Karpas-422 (cell line): ENCODE results near the gene PTPN4. TPM values are rescaled to one million over a fixed set of nuclear protein-coding genes. Genes with fewer than 3 reads are reported as not detected.

ENCODE experiments used
- DNase-seq: peaks from one replicate; pipeline ENCODE4 v3.0.0-alpha.2; 2015
- H2AFZ ChIP-seq: fragments of 200-600 bp; sonication (generic); 2 replicates; pipeline ENCODE4 v1.6.1; 2014; ENCODE audit warnings: antibody characterized with exemption, low read length, mixed read lengths
- H3K27ac ChIP-seq: fragments of 200-600 bp; sonication (generic); 2 replicates; pipeline ENCODE4 v1.5.1; 2014; ENCODE audit warnings: mild to moderate bottlenecking, low read length, moderate library complexity
- H3K27me3 ChIP-seq: fragments of 200-600 bp; sonication (generic); 2 replicates; pipeline ENCODE4 v1.6.1; 2014; ENCODE audit warnings: low read length, mixed read lengths
- H3K36me3 ChIP-seq: fragments of 200-600 bp; sonication (generic); 2 replicates; pipeline ENCODE4 v1.6.1; 2014; ENCODE audit warnings: low read length, mixed read lengths; ENCODE audit not compliant: insufficient read depth
- H3K4me1 ChIP-seq: fragments of 200-600 bp; sonication (generic); 2 replicates; pipeline ENCODE4 v1.6.1; 2014; ENCODE audit warnings: mild to moderate bottlenecking, low read length, mixed read lengths
- H3K4me2 ChIP-seq: fragments of 200-600 bp; sonication (generic); 2 replicates; pipeline ENCODE4 v1.6.1; 2014; ENCODE audit warnings: low read length, low read depth, mild to moderate bottlenecking; ENCODE audit not compliant: poor library complexity, severe bottlenecking
- H3K4me3 ChIP-seq: fragments of 200-600 bp; sonication (generic); 2 replicates; pipeline ENCODE4 v1.5.1; 2014; ENCODE audit warnings: mild to moderate bottlenecking, antibody characterized with exemption, low read length, mixed read lengths
- H3K79me2 ChIP-seq: fragments of 200-600 bp; sonication (generic); 2 replicates; pipeline ENCODE4 v1.6.1; 2014; ENCODE audit warnings: mild to moderate bottlenecking, low read length, mixed read lengths
- H3K9ac ChIP-seq: fragments of 200-600 bp; sonication (generic); 2 replicates; pipeline ENCODE4 v1.6.0; 2014; ENCODE audit warnings: low read length
- H3K9me2 ChIP-seq: fragments of 200-600 bp; sonication (generic), shearing (Covaris generic); replicated peaks from 2 replicates; pipeline ENCODE4 v1.6.0; 2014; ENCODE audit warnings: mild to moderate bottlenecking, low read length, moderate library complexity; ENCODE audit not compliant: insufficient read depth
- H3K9me3 ChIP-seq: fragments of 300-700, 200-600 bp; sonication (generic); 2 replicates; pipeline ENCODE4 v1.6.1; 2014; ENCODE audit warnings: low read length, mixed read lengths
- H4K20me1 ChIP-seq: fragments of 200-600 bp; sonication (generic); 2 replicates; pipeline ENCODE4 v1.6.1; 2014; ENCODE audit warnings: mild to moderate bottlenecking, antibody characterized with exemption, low read length, low read depth; ENCODE audit not compliant: insufficient read depth
- total RNA-seq: library from RNA; depleted of rRNA; stranded (reverse); fragments of >200 nt; shearing (Covaris generic); gene quantifications from 2 replicates; pipeline ENCODE4 v1.2.3, GENCODE V29; 2014; ENCODE audit warnings: low replicate concordance

The PTPN4 gene
- total RNA-seq, 1 experiment from 2014 or later, result 56.7 TPM

GRCh38 chr2:119739580-119740255, 20.0 kb upstream of the PTPN4 start:
- H3K9me2 ChIP-seq, result no peaks in the 10 kb centered on the region
- no peaks in the 10 kb centered on the region for H3K36me3 ChIP-seq
- no peaks in the 10 kb centered on the region for H3K79me2 ChIP-seq
- no peak overlapping the region for H3K9ac ChIP-seq
- no peak overlapping the region for H2AFZ ChIP-seq
- H4K20me1 ChIP-seq, result no peaks in the 10 kb centered on the region
- no peaks in the 10 kb centered on the region for H3K27me3 ChIP-seq
- no peak overlapping the region for H3K27ac ChIP-seq
- DNase-seq, result no peak
- no peaks in the 10 kb centered on the region for H3K4me1 ChIP-seq
- H3K4me2 ChIP-seq, result no peak overlapping the region
- no peak overlapping the region for H3K4me3 ChIP-seq
- H3K9me3 ChIP-seq, result no peaks in the 10 kb centered on the region

- no peak for DNase-seq
- H3K4me1 ChIP-seq, result peaks cover 7% of the 10 kb centered on the region
- H3K9me3 ChIP-seq, result no peaks in the 10 kb centered on the region
- H3K79me2 ChIP-seq, result no peaks in the 10 kb centered on the region
- H3K27ac ChIP-seq, result no peak overlapping the region
- no peaks in the 10 kb centered on the region for H4K20me1 ChIP-seq
- H3K36me3 ChIP-seq, result no peaks in the 10 kb centered on the region
- H3K4me3 ChIP-seq, result no peak overlapping the region
- H3K9ac ChIP-seq, result no peak overlapping the region
- no peaks in the 10 kb centered on the region for H3K9me2 ChIP-seq
- H2AFZ ChIP-seq, result no peak overlapping the region
- no peak overlapping the region for H3K4me2 ChIP-seq
- no peaks in the 10 kb centered on the region for H3K27me3 ChIP-seq
These were observed 18.7 kb upstream of the PTPN4 start for GRCh38 chr2:119741001-119741400.

- Histone ChIP-seq H3K36me3 (no peaks in the 10 kb centered on the region), H3K4me2 (no peak overlapping the region), H2AFZ (no peak overlapping the region), H3K79me2 (no peaks in the 10 kb centered on the region), H3K9ac (no peak overlapping the region), H3K27me3 (no peaks in the 10 kb centered on the region), H3K9me3 (no peaks in the 10 kb centered on the region), H3K4me3 (no peak overlapping the region), H3K9me2 (no peaks in the 10 kb centered on the region), H3K4me1 (peaks cover 7% of the 10 kb centered on the region), H4K20me1 (no peaks in the 10 kb centered on the region), H3K27ac (no peak overlapping the region)
- DNase-seq, result no peak
These were observed 17.9 kb upstream of the PTPN4 start for GRCh38 chr2:119741868-119742267.

GRCh38 chr2:119744335-119744939, 15.3 kb upstream of the PTPN4 start:
- H3K4me1 ChIP-seq, result peaks cover 7% of the 10 kb centered on the region
- H3K27ac ChIP-seq, result no peak overlapping the region
- H4K20me1 ChIP-seq, result no peaks in the 10 kb centered on the region
- no peak overlapping the region for H2AFZ ChIP-seq
- no peaks in the 10 kb centered on the region for H3K9me3 ChIP-seq
- no peaks in the 10 kb centered on the region for H3K79me2 ChIP-seq
- no peaks in the 10 kb centered on the region for H3K27me3 ChIP-seq
- no peak overlapping the region for H3K9ac ChIP-seq
- no peak overlapping the region for H3K4me3 ChIP-seq
- H3K9me2 ChIP-seq, result no peaks in the 10 kb centered on the region
- DNase-seq, result no peak
- H3K4me2 ChIP-seq, result no peak overlapping the region
- H3K36me3 ChIP-seq, result no peaks in the 10 kb centered on the region

GRCh38 chr2:119745566-119745965, 14.2 kb upstream of the PTPN4 start:
- Histone ChIP-seq H3K9ac (no peak overlapping the region), H3K27me3 (no peaks in the 10 kb centered on the region), H3K79me2 (no peaks in the 10 kb centered on the region), H3K4me2 (no peak overlapping the region), H2AFZ (no peak overlapping the region), H3K4me3 (no peak overlapping the region), H3K4me1 (peaks cover 7% of the 10 kb centered on the region), H3K36me3 (no peaks in the 10 kb centered on the region), H3K9me2 (no peaks in the 10 kb centered on the region), H4K20me1 (no peaks in the 10 kb centered on the region), H3K9me3 (no peaks in the 10 kb centered on the region), H3K27ac (no peak overlapping the region)
- no peak for DNase-seq

DNA sequence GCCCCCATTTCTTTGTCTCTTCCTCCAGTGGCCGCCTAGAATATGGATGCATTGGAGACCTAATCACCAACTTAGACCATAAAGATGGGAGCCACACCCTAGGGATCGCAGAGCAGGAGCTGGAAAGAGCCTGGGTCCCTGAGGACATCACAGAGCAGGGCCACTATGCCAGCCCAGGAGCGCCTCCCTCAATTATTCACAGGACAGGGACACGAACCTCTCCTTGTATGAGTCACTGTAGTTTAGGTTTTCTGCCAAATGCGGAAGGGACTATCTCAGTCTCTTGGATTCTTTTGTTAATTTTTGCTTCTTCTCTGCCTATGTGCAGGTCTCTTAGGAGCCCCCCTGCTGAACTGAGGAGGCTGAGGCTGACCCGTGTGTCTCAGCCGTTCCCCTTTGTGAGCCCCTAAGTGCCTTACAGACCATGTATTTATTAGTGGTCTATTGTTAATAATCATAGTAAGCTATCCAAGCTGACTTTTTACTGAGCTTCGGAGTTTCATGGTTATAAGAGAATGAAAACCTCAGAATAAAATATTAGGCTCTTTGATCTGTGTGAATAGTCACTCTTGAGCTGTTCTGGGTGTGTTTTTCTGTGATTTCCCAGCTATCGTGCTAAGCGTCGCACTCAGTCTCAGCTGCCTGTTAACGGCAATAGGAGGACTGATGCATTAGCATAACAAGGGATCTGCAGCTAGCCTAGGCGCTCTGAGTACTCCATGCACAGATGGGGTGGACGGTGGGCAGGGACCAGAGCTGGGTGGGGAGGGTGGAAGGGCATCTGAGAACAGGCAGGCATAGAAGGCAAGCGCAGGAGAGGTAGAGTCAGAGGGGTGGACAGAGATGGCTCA, 12.7 kb upstream of the PTPN4 start:
- no peaks in the 10 kb centered on the region for H4K20me1 ChIP-seq
- no peak overlapping the region for H3K4me2 ChIP-seq
- peaks cover 7% of the 10 kb centered on the region for H3K4me1 ChIP-seq
- H3K27ac ChIP-seq, result no peak overlapping the region
- no peaks in the 10 kb centered on the region for H3K79me2 ChIP-seq
- DNase-seq, result no peak
- no peaks in the 10 kb centered on the region for H3K27me3 ChIP-seq
- H3K4me3 ChIP-seq, result no peak overlapping the region
- H3K36me3 ChIP-seq, result no peaks in the 10 kb centered on the region
- H3K9me3 ChIP-seq, result no peaks in the 10 kb centered on the region
- no peak overlapping the region for H2AFZ ChIP-seq
- no peak overlapping the region for H3K9ac ChIP-seq
- H3K9me2 ChIP-seq, result no peaks in the 10 kb centered on the region

DNA sequence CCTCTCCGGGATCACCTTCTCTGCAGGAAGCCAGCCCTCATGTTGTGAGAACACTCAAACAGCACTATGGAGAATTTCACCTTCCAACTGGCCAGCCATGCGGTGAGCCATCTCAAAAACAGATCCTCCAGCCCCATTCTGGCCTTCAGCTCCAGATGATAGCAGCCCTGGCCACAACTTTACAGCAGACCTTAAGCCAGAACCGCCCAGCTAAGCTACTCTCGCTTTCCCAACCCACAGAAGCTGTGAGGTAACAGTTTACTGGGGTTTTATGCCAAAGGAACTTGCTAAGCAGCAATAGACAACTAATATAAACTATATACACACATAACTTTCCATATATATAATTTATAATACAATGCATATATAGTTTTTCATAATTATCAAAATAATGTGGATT, 11.6 kb upstream of the PTPN4 start:
- Histone ChIP-seq H3K27ac (no peak overlapping the region), H3K4me1 (peaks cover 7% of the 10 kb centered on the region), H3K4me2 (no peak overlapping the region), H4K20me1 (no peaks in the 10 kb centered on the region), H3K9me2 (no peaks in the 10 kb centered on the region), H2AFZ (no peak overlapping the region), H3K79me2 (no peaks in the 10 kb centered on the region), H3K36me3 (no peaks in the 10 kb centered on the region), H3K9me3 (no peaks in the 10 kb centered on the region), H3K4me3 (no peak overlapping the region), H3K27me3 (no peaks in the 10 kb centered on the region), H3K9ac (no peak overlapping the region)
- DNase-seq, result no peak

GRCh38 chr2:119749477-119750012, 10.2 kb upstream of the PTPN4 start:
- Histone ChIP-seq H2AFZ (no peak overlapping the region), H3K79me2 (no peaks in the 10 kb centered on the region), H3K9me3 (no peaks in the 10 kb centered on the region), H3K27me3 (no peaks in the 10 kb centered on the region), H3K9me2 (no peaks in the 10 kb centered on the region), H3K4me2 (no peak overlapping the region), H3K9ac (no peak overlapping the region), H3K36me3 (no peaks in the 10 kb centered on the region), H3K27ac (no peak overlapping the region), H4K20me1 (no peaks in the 10 kb centered on the region), H3K4me1 (peaks cover 7% of the 10 kb centered on the region), H3K4me3 (no peak overlapping the region)
- DNase-seq, result no peak
